Measurements from ENCODE around the gene ING5. TPM values are rescaled to one million over a fixed set of nuclear protein-coding genes. Genes with fewer than 3 reads are reported as not detected.
"Not testable (repeated sequence)": the region's sequence is repeated elsewhere in the genome, so short reads cannot be mapped to it uniquely, and the experiment has no call there.

The ING5 gene
- total and polyA plus RNA-seq, 3 experiments from 2014 or later: 19.5 to 48.4 (median 44.4) TPM

GRCh38 chr2:241657786-241658254, 44.0 kb upstream of the ING5 start:
- Mint-ChIP-seq H3K4me1 (no peaks in the 10 kb centered on the region), H3K27ac (peak overlapping the region in 2 of 8 donors; percentile 0 to 58), H3K9me3 (no peaks in the 10 kb centered on the region), H3K27me3 (peaks cover 0 to 1% of the 10 kb centered on the region in 2 donors), H3K4me3 (no peak overlapping the region), H3K36me3 (peaks cover 0 to 86% (median 21%) of the 10 kb centered on the region in 3 donors)
- Histone ChIP-seq H3K9me3 (ENCODE audit: low read length) (no peaks in the 10 kb centered on the region), H3K4me1 (ENCODE audit: insufficient read depth, low read length) (no peaks in the 10 kb centered on the region), H3K27ac (ENCODE audit: low read depth, low read length) (no peak overlapping the region), H3K36me3 (ENCODE audit: insufficient read depth, low read length) (peaks cover 30% of the 10 kb centered on the region), H3K4me3 (ENCODE audit: low read length) (no peak overlapping the region), H3K27me3 (ENCODE audit: insufficient read depth, low read length, poor library complexity, severe bottlenecking) (no peaks in the 10 kb centered on the region)
- no peak for DNase-seq
- CTCF ChIA-PET: no interaction called here
- POLR2A ChIA-PET: no interaction called here

GRCh38 chr2:241658296-241658695, 43.5 kb upstream of the ING5 start:
- Histone ChIP-seq H3K9me3 (ENCODE audit: low read length) (no peaks in the 10 kb centered on the region), H3K4me3 (ENCODE audit: low read length) (no peak overlapping the region), H3K27me3 (ENCODE audit: insufficient read depth, low read length, poor library complexity, severe bottlenecking) (no peaks in the 10 kb centered on the region), H3K27ac (ENCODE audit: low read depth, low read length) (no peak overlapping the region), H3K4me1 (ENCODE audit: insufficient read depth, low read length) (no peaks in the 10 kb centered on the region), H3K36me3 (ENCODE audit: insufficient read depth, low read length) (peaks cover 28% of the 10 kb centered on the region)
- Mint-ChIP-seq H3K36me3 (peaks cover 0 to 83% (median 21%) of the 10 kb centered on the region in 3 donors), H3K27ac (no peak overlapping the region), H3K9me3 (no peaks in the 10 kb centered on the region), H3K27me3 (peaks cover 0 to 1% of the 10 kb centered on the region in 2 donors), H3K4me1 (no peaks in the 10 kb centered on the region), H3K4me3 (no peak overlapping the region)
- ChIA-PET POLR2A (no interaction called here), CTCF (interaction anchor here (0.6 to 1.6 kb wide), 2 partner anchors 17 to 20 kb away, joined by 3 to 5 read pairs; no protein-coding TSS in a partner anchor)
- no peak for DNase-seq

GRCh38 chr2:241659150-241659739, 42.6 kb upstream of the ING5 start:
- no peaks in the 10 kb centered on the region for H3K27me3 ChIP-seq (ENCODE audit: insufficient read depth, low read length, poor library complexity, severe bottlenecking)
- H3K4me1 ChIP-seq (ENCODE audit: insufficient read depth, low read length): no peaks in the 10 kb centered on the region
- H3K36me3 Mint-ChIP-seq: peaks cover 0 to 76% (median 21%) of the 10 kb centered on the region in 3 donors
- H3K9me3 Mint-ChIP-seq: no peaks in the 10 kb centered on the region
- H3K4me3 ChIP-seq (ENCODE audit: low read length): no peak overlapping the region
- H3K9me3 ChIP-seq (ENCODE audit: low read length): no peaks in the 10 kb centered on the region
- H3K27ac Mint-ChIP-seq: no peak overlapping the region
- peak in 1 of 5 donors; percentile 17 for DNase-seq
- no peaks in the 10 kb centered on the region for H3K4me1 Mint-ChIP-seq
- ChIA-PET CTCF (interaction anchor here (0.6 to 1.6 kb wide), 6 partner anchors 10 to 43 kb away, joined by 3 to 8 read pairs (median 3); partner anchors contain the start of gene ING5), POLR2A (interaction anchor here (0.6 kb wide), 1 partner anchor 745 kb away, joined by 3 read pairs; no protein-coding TSS in a partner anchor)
- H3K27me3 Mint-ChIP-seq: peaks cover 0 to 1% of the 10 kb centered on the region in 2 donors
- H3K27ac ChIP-seq (ENCODE audit: low read depth, low read length): no peak overlapping the region
- H3K36me3 ChIP-seq (ENCODE audit: insufficient read depth, low read length): peaks cover 25% of the 10 kb centered on the region
- peak overlapping the region in 1 of 7 donors; percentile 70 for H3K4me3 Mint-ChIP-seq

- ChIA-PET POLR2A (no interaction called here), CTCF (no interaction called here)
- H3K27ac Mint-ChIP-seq: peak overlapping the region in 2 of 8 donors; percentile 60 to 83
- no peaks in the 10 kb centered on the region for H3K9me3 Mint-ChIP-seq
- H3K27me3 Mint-ChIP-seq: no peaks in the 10 kb centered on the region
- Histone ChIP-seq H3K9me3 (ENCODE audit: low read length) (no peaks in the 10 kb centered on the region), H3K36me3 (ENCODE audit: insufficient read depth, low read length) (peaks cover 17% of the 10 kb centered on the region), H3K4me1 (ENCODE audit: insufficient read depth, low read length) (no peaks in the 10 kb centered on the region), H3K4me3 (ENCODE audit: low read length) (no peak overlapping the region), H3K27me3 (ENCODE audit: insufficient read depth, low read length, poor library complexity, severe bottlenecking) (no peaks in the 10 kb centered on the region), H3K27ac (ENCODE audit: low read depth, low read length) (no peak overlapping the region)
- H3K4me3 Mint-ChIP-seq: no peak overlapping the region
- H3K36me3 Mint-ChIP-seq: peaks cover 0 to 63% (median 15%) of the 10 kb centered on the region in 3 donors
- no peak for DNase-seq
- peaks cover 3 to 7% (median 5%) of the 10 kb centered on the region in 3 donors for H3K4me1 Mint-ChIP-seq
Measured at GRCh38 chr2:241660593-241661213, 41.1 kb upstream of the ING5 start.

GRCh38 chr2:241662731-241663130, 39.1 kb upstream of the ING5 start:
- H3K9me3 ChIP-seq (ENCODE audit: low read length); H3K4me1 ChIP-seq (ENCODE audit: insufficient read depth, low read length); H3K4me3 ChIP-seq (ENCODE audit: low read length); H3K27ac Mint-ChIP-seq; H3K4me3 Mint-ChIP-seq; H3K27me3 Mint-ChIP-seq; H3K27ac ChIP-seq (ENCODE audit: low read depth, low read length); DNase-seq; H3K4me1 Mint-ChIP-seq; POLR2A ChIA-PET; H3K9me3 Mint-ChIP-seq; CTCF ChIA-PET; H3K27me3 ChIP-seq (ENCODE audit: insufficient read depth, low read length, poor library complexity, severe bottlenecking): not testable (repeated sequence)
- peaks cover 17% of the 10 kb centered on the region for H3K36me3 ChIP-seq (ENCODE audit: insufficient read depth, low read length)
- H3K36me3 Mint-ChIP-seq: peaks cover 0 to 61% (median 13%) of the 10 kb centered on the region in 3 donors

- peaks cover 3 to 9% (median 5%) of the 10 kb centered on the region in 3 donors for H3K4me1 Mint-ChIP-seq
- peaks cover 0 to 60% (median 2%) of the 10 kb centered on the region in 3 donors for H3K36me3 Mint-ChIP-seq
- POLR2A ChIA-PET: no interaction called here
- no peak overlapping the region for H3K4me3 ChIP-seq (ENCODE audit: low read length)
- no peaks in the 10 kb centered on the region for H3K9me3 ChIP-seq (ENCODE audit: low read length)
- CTCF ChIA-PET: no interaction called here
- H3K27ac Mint-ChIP-seq: peak overlapping the region in 2 of 8 donors; percentile 31 to 54
- no peak overlapping the region for H3K27ac ChIP-seq (ENCODE audit: low read depth, low read length)
- H3K27me3 ChIP-seq (ENCODE audit: insufficient read depth, low read length, poor library complexity, severe bottlenecking): no peaks in the 10 kb centered on the region
- no peak overlapping the region for H3K4me3 Mint-ChIP-seq
- no peak for DNase-seq
- H3K27me3 Mint-ChIP-seq: no peaks in the 10 kb centered on the region
- H3K4me1 ChIP-seq (ENCODE audit: insufficient read depth, low read length): no peaks in the 10 kb centered on the region
- H3K9me3 Mint-ChIP-seq: no peaks in the 10 kb centered on the region
- H3K36me3 ChIP-seq (ENCODE audit: insufficient read depth, low read length): peaks cover 10% of the 10 kb centered on the region
Measured at GRCh38 chr2:241665731-241666440, 36.0 kb upstream of the ING5 start.

GRCh38 chr2:241666627-241667400, 35.0 kb upstream of the ING5 start:
- H3K9me3 ChIP-seq (ENCODE audit: low read length): no peaks in the 10 kb centered on the region
- no peak overlapping the region for H3K4me3 Mint-ChIP-seq
- peaks cover 0 to 61% (median 0%) of the 10 kb centered on the region in 3 donors for H3K36me3 Mint-ChIP-seq
- peaks cover 3 to 9% (median 5%) of the 10 kb centered on the region in 3 donors for H3K4me1 Mint-ChIP-seq
- DNase-seq: no peak
- POLR2A ChIA-PET: no interaction called here
- H3K27me3 Mint-ChIP-seq: no peaks in the 10 kb centered on the region
- H3K27ac ChIP-seq (ENCODE audit: low read depth, low read length): no peak overlapping the region
- CTCF ChIA-PET: no interaction called here
- H3K9me3 Mint-ChIP-seq: no peaks in the 10 kb centered on the region
- no peak overlapping the region for H3K27ac Mint-ChIP-seq
- H3K27me3 ChIP-seq (ENCODE audit: insufficient read depth, low read length, poor library complexity, severe bottlenecking): no peaks in the 10 kb centered on the region
- H3K36me3 ChIP-seq (ENCODE audit: insufficient read depth, low read length): peaks cover 4% of the 10 kb centered on the region
- no peak overlapping the region for H3K4me3 ChIP-seq (ENCODE audit: low read length)
- no peaks in the 10 kb centered on the region for H3K4me1 ChIP-seq (ENCODE audit: insufficient read depth, low read length)
